Sigmoid colon (tissue), 7 donors: ENCODE results near the gene MOB3A. TPM values are rescaled to one million over a fixed set of nuclear protein-coding genes. Genes with fewer than 3 reads are reported as not detected.
A peak's percentile ranks its signal among the peaks of the same experiment; 100 is the strongest.

Source experiments
- DNase-seq: peaks from one replicate; pipeline ENCODE4 v3.0.0-alpha.2; 2019
- H3K27ac ChIP-seq, 4 donors: fragments of 200-600 bp; sonication (generic); one replicate each; pipeline ENCODE4 v1.5.1; 2016 to 2019; ENCODE audit warnings: mild to moderate bottlenecking in 1 of 4
- H3K27me3 ChIP-seq, 3 donors: fragments of 200-600 bp; sonication (generic); one replicate each; pipeline ENCODE4 v1.5.1; 2019; ENCODE audit warnings: mild to moderate bottlenecking in 1 of 3
- H3K36me3 ChIP-seq, 4 donors: fragments of 200-600 bp; sonication (generic); one replicate each; pipeline ENCODE4 v1.5.1; 2016 to 2019
- H3K4me1 ChIP-seq, 4 donors: fragments of 200-600 bp; sonication (generic); one replicate each; pipeline ENCODE4 v1.5.1; 2017 to 2019
- H3K4me3 ChIP-seq, 4 donors: fragments of 200-600 bp; sonication (generic); one replicate each; pipeline ENCODE4 v1.5.1; 2017 to 2019; ENCODE audit warnings: mild to moderate bottlenecking in 2 of 4, moderate library complexity in 1 of 4
- H3K9me3 ChIP-seq, 4 donors: fragments of 200-600 bp in 3 of 4; sonication (generic) in 3 of 4; one replicate each; pipeline versions ENCODE4 v1.5.1 to v1.6.1; 2013 to 2019
- CTCF ChIP-seq, 4 experiments: fragments of 450-650 bp in 3 of 4; fragments of 200-600 bp in 1 of 4; IDR thresholded peaks; one replicate each; pipeline ENCODE4 v1.5.1; 2016 to 2019; ENCODE audit warnings: antibody characterized with exemption in 4 of 4, mild to moderate bottlenecking in 3 of 4, moderate library complexity in 2 of 4
- EP300 ChIP-seq, 4 donors: sonication (generic); formaldehyde crosslinking; IDR thresholded peaks; one replicate each; pipeline ENCODE4 v1.6.1; 2017; ENCODE audit warnings: antibody characterized with exemption in 4 of 4
- POLR2A ChIP-seq, 2 donors: fragments of 450-650 bp; IDR thresholded peaks; one replicate each; pipeline ENCODE4 v1.6.1; 2016; ENCODE audit warnings: antibody characterized with exemption in 2 of 2, mild to moderate bottlenecking in 2 of 2, moderate library complexity in 2 of 2
- POLR2AphosphoS5 ChIP-seq, 4 donors: sonication (generic); formaldehyde crosslinking; IDR thresholded peaks; one replicate each; pipeline ENCODE4 v1.6.1; 2017; ENCODE audit warnings: antibody characterized with exemption in 4 of 4
- WGBS, 2 donors: extraction: QIAGEN DNeasy Blood & Tissue Kit; methylation state at CpG; one replicate each; pipeline ENCODE4 v1.1.7; 2013; 5-methylcytosine and 5-hydroxymethylcytosine counted together
- intact Hi-C: fragments of 100-400 bp; cut with DNase I; formaldehyde crosslinking; loops from one replicate; pipeline ENCODE4 v1.15.1; 2023
- polyA plus RNA-seq, 3 donors: library from polyadenylated mRNA; stranded (reverse); fragments of 200-250 nt; gene quantifications; one replicate each; pipeline ENCODE4 v1.2.3, GENCODE V29; 2013
- total RNA-seq, 4 donors: library from RNA; depleted of rRNA; stranded (reverse); fragments of >200 nt; gene quantifications; one replicate each; pipeline ENCODE4 v1.1.0, GENCODE V29; 2016
- donor health status: healthy with polysubstance abuse.
- donor health status: Bipolar disorder and iron deficiency.
- donor health status: healthy.

Gene MOB3A
- total and polyA plus RNA-seq, 7 donors, result 14.4 to 65.4 (median 28.6) TPM

DNA sequence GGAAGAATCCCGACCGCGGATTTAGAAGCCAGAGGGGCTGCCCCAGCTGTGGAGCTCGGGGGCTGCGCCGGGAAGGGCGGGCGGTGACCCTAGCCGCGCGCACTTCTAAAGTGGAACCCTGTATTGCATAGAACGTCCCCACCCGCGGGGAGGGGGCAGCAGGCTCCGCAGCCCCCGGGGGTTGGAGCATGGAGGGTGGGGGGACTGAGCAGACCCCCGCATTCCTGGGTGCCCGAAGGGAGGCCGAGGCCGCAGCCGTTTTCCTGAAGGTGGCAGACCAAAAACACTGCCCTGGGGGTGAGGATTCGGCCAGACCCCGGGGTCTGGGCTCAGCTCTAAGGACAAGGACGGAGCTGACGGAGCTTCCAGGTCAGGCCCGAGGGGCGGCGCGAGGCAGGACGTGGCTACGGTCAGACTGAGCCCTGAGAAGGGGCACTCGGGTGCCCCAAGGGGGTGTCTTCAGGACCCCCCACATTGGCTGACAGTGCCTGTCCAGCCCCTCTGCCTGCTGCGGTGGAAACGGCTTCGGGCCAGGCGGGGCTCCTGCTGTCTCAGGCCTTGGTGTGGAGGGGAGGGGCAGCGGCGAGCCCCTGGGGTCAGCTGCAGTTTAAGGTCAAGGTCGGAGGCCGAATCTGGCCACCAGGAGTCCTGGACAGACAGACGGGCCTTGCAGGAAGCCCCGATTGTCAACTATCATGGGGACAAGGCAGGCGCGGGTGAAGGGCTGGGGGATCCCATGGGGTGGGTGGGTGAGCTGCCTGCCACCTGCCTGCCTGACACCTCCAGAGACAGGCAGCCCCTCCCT is 57.6 kb downstream of the MOB3A start:
- Histone ChIP-seq H3K4me1 (peaks cover 2 to 66% (median 44%) of the 10 kb centered on the region in 4 donors), H3K27me3 (no peaks in the 10 kb centered on the region), H3K9me3 (peaks cover 0 to 3% (median 0%) of the 10 kb centered on the region in 4 donors), H3K4me3 (no peak overlapping the region), H3K27ac (peak overlapping the region; percentile 91 to 99 (median 96)), H3K36me3 (peaks cover 30 to 45% (median 39%) of the 10 kb centered on the region in 4 donors)
- intact Hi-C loops, result no loop called here
- WGBS, 2 donors, result 88 to 93% methylated on average over 44 of the region's 44 CpGs
- peak in 1 of 4 donors; percentile 20 for TF ChIP-seq POLR2AphosphoS5 (IDR thresholded peaks at IDR 0.05)
- TF ChIP-seq CTCF (IDR thresholded peaks at IDR 0.05), result no peak
- DNase-seq, result peak; percentile 71

GRCh38 chr19:2037651-2038255 is 58.4 kb downstream of the MOB3A start:
- Histone ChIP-seq H3K9me3 (peaks cover 0 to 3% (median 0%) of the 10 kb centered on the region in 4 donors), H3K36me3 (peaks cover 30 to 39% (median 37%) of the 10 kb centered on the region in 4 donors), H3K4me3 (no peak overlapping the region), H3K27me3 (no peaks in the 10 kb centered on the region), H3K4me1 (peaks cover 2 to 66% (median 38%) of the 10 kb centered on the region in 4 donors), H3K27ac (peak overlapping the region; percentile 25 to 99 (median 96))
- 76 to 82% methylated on average over 24 of the region's 24 CpGs for WGBS, 2 donors
- intact Hi-C loops, result no loop called here
- peak; percentile 65 for DNase-seq
- no peak for TF ChIP-seq CTCF (IDR thresholded peaks at IDR 0.05)
- no peak for TF ChIP-seq POLR2A (IDR thresholded peaks at IDR 0.05)
- no peak for TF ChIP-seq EP300 (IDR thresholded peaks at IDR 0.05)
- peak in 1 of 4 donors; percentile 1 for TF ChIP-seq POLR2AphosphoS5 (IDR thresholded peaks at IDR 0.05)

DNA sequence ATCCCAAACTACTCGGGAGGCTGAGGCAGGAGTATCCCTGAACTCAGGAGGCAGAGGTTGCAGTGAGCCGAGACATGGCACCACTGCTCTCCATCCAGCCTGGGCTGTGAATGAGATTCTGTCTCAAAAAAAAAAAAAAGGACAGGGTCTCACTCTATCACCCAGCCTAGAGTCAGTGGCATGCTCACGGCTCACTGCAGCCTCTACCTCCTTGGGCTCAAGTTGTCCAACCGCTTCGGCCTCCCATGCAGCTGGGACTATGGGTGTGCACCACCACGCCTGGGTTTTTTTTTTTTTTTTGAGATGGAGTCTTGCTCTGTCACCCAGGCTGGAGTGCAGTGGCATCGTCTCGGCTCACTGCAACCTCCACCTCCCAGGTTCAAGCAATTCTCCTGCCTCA is 59.7 kb downstream of the MOB3A start:
- Histone ChIP-seq H3K4me1 (peaks cover 0 to 68% (median 41%) of the 10 kb centered on the region in 4 donors), H3K27ac (no peak overlapping the region), H3K36me3 (peaks cover 25 to 36% (median 32%) of the 10 kb centered on the region in 4 donors), H3K4me3 (no peak overlapping the region), H3K27me3 (no peaks in the 10 kb centered on the region), H3K9me3 (peaks cover 0 to 3% (median 0%) of the 10 kb centered on the region in 4 donors)
- intact Hi-C loops, result no loop called here
- WGBS, 2 donors, result 83 to 97% methylated on average over 8 of the region's 8 CpGs
- TF ChIP-seq POLR2A (IDR thresholded peaks at IDR 0.05), result no peak
- no peak for TF ChIP-seq CTCF (IDR thresholded peaks at IDR 0.05)
- TF ChIP-seq POLR2AphosphoS5 (IDR thresholded peaks at IDR 0.05), result no peak
- no peak for TF ChIP-seq EP300 (IDR thresholded peaks at IDR 0.05)
- no peak for DNase-seq

- Histone ChIP-seq H3K27me3 (no peaks in the 10 kb centered on the region), H3K27ac (no peak overlapping the region), H3K36me3 (peaks cover 17 to 28% (median 24%) of the 10 kb centered on the region in 4 donors), H3K9me3 (peaks cover 0 to 3% (median 0%) of the 10 kb centered on the region in 4 donors), H3K4me3 (no peak overlapping the region), H3K4me1 (peaks cover 0 to 67% (median 39%) of the 10 kb centered on the region in 4 donors)
- whole genome bisulfite sequencing, 2 donors, result 84 to 92% methylated on average over 14 of the region's 14 CpGs
- TF ChIP-seq POLR2A (IDR thresholded peaks at IDR 0.05), result no peak
- DNase-seq, result peak; percentile 66
- intact Hi-C loops, result no loop called here
Observed at GRCh38 chr19:2035590-2035991, 60.5 kb downstream of the MOB3A start.
